ENCODE results near the gene IGFN1.

DNA sequence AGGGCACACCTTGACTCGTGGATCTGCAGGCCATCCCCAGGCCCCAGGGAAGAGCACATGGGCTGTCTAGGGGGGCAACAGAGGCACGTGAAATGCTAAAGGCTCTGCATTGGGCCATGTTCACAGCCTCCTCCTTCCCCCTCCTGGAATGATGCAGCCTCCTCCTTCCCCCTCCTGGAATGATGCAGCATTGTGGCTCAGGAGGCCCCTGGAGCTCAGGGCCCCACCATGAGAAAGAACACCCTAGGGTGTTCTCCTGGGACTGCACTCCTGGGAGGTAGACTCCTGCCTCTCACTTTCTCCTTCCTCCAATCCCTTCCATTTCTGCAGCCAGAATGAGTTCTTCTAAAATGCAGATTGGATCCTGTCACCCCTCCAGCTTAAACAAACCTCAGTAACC, 1.5 kb upstream of the IGFN1 start:
- TF ChIP-seq EP300 (conservative IDR thresholded peaks at IDR 0.05; ENCODE audit: poor library complexity, severe bottlenecking) (no peak), RAD21 (conservative IDR thresholded peaks at IDR 0.05) (no peak), MXI1 (conservative IDR thresholded peaks at IDR 0.05; ENCODE audit: poor library complexity, severe bottlenecking) (no peak), SMC3 (conservative IDR thresholded peaks at IDR 0.05; ENCODE audit: poor library complexity) (no peak), EZH2 (IDR thresholded peaks at IDR 0.05; ENCODE audit: borderline replicate concordance, insufficient read depth, low read length, poor library complexity, severe bottlenecking) (no peak), POLR2AphosphoS5 (IDR thresholded peaks at IDR 0.05) (no peak), TAF1 (IDR thresholded peaks at IDR 0.05; ENCODE audit: low read depth) (no peak)
- TF ChIP-seq, protein P1, sequence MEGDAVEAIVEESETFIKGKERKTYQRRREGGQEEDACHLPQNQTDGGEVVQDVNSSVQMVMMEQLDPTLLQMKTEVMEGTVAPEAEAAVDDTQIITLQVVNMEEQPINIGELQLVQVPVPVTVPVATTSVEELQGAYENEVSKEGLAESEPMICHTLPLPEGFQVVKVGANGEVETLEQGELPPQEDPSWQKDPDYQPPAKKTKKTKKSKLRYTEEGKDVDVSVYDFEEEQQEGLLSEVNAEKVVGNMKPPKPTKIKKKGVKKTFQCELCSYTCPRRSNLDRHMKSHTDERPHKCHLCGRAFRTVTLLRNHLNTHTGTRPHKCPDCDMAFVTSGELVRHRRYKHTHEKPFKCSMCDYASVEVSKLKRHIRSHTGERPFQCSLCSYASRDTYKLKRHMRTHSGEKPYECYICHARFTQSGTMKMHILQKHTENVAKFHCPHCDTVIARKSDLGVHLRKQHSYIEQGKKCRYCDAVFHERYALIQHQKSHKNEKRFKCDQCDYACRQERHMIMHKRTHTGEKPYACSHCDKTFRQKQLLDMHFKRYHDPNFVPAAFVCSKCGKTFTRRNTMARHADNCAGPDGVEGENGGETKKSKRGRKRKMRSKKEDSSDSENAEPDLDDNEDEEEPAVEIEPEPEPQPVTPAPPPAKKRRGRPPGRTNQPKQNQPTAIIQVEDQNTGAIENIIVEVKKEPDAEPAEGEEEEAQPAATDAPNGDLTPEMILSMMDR (IDR thresholded peaks at IDR 0.05; ENCODE audit: poor library complexity, severe bottlenecking): no peak
- TF ChIP-seq, protein P2, sequence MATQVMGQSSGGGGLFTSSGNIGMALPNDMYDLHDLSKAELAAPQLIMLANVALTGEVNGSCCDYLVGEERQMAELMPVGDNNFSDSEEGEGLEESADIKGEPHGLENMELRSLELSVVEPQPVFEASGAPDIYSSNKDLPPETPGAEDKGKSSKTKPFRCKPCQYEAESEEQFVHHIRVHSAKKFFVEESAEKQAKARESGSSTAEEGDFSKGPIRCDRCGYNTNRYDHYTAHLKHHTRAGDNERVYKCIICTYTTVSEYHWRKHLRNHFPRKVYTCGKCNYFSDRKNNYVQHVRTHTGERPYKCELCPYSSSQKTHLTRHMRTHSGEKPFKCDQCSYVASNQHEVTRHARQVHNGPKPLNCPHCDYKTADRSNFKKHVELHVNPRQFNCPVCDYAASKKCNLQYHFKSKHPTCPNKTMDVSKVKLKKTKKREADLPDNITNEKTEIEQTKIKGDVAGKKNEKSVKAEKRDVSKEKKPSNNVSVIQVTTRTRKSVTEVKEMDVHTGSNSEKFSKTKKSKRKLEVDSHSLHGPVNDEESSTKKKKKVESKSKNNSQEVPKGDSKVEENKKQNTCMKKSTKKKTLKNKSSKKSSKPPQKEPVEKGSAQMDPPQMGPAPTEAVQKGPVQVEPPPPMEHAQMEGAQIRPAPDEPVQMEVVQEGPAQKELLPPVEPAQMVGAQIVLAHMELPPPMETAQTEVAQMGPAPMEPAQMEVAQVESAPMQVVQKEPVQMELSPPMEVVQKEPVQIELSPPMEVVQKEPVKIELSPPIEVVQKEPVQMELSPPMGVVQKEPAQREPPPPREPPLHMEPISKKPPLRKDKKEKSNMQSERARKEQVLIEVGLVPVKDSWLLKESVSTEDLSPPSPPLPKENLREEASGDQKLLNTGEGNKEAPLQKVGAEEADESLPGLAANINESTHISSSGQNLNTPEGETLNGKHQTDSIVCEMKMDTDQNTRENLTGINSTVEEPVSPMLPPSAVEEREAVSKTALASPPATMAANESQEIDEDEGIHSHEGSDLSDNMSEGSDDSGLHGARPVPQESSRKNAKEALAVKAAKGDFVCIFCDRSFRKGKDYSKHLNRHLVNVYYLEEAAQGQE (IDR thresholded peaks at IDR 0.05; ENCODE audit: borderline replicate concordance): no peak
